NCI-H524 (cell line): Measurements from ENCODE around the gene THOP1.

Experiments
- DNase-seq, 2 experiments: peaks; one replicate each; lab custom pipeline; 2025; lab: John Stamatoyannopoulos, UW

THOP1 gene

DNA sequence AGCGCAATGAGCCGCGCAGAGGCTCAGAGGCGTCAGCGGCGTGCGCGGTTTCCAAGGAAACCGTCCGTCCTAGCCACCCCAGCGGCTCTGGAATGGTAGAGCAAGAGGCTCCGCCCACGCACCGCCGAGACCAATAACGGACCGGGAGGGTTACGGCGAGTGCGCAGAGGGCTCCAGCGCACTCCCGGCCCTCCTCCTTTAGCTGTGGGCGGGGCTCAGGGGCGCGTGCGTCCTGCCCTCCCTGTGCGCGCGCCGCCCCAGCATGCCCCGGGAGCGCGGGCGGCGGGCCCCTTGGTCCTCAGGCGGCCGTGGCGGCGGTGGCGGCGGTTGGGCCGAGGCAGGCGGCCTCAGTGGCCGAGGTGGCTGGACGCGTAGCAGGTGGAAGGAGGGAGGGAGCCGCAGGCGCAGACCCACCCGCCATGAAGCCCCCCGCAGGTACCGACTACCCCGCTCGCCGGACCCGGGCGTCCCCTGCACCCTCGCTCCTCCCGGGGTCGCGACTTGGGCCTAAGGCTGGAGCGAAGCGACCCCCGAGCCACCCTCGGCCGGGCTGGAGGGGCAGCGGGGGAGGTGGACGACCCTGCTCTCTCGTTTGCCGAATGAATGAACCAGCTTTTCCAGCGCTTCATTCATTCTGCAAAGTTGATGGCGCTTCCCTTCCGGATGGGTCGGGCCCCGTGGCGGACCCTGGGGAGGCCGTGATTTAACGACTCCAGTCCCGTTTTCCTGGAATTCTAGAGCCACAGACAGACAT is at the start of gene THOP1:
Gene THOP1 (plus strand): TSS at position 260 of the 754 bp plus-strand sequence. CDS start 160 bp downstream, at position 420.
- DNase-seq: peak; percentile 99

DNA sequence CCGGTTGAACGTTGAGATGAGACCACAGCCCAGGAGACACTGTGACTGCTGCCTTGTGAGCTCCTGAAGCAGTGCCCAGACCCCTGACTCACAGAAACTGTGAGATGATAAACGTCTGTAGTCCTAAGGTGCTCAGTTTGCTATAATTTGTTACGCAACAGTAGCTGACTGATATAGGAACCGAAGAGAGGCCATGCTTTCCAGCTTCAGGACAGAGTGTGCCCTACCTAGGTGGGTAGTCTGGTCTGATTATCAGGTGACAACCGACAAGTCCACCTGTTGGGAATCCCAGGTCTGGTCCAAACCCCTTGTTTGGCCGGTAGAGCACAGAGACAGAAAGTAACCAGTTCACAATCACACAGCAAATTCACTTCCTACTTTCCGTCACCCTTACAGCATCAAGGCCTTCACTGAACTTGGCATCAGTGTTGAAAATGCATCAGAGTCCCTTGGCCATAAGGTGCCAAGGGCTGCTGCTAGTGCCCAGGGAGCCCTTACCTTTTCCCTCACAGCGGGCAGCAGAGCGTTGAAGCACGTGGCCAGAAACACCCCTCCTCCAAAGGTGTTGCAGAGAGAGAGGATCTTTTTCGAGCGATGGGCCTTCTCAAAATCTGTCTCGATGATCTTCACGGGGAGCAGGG is 48.6 kb upstream of the THOP1 start:
- no peak for DNase-seq

DNA sequence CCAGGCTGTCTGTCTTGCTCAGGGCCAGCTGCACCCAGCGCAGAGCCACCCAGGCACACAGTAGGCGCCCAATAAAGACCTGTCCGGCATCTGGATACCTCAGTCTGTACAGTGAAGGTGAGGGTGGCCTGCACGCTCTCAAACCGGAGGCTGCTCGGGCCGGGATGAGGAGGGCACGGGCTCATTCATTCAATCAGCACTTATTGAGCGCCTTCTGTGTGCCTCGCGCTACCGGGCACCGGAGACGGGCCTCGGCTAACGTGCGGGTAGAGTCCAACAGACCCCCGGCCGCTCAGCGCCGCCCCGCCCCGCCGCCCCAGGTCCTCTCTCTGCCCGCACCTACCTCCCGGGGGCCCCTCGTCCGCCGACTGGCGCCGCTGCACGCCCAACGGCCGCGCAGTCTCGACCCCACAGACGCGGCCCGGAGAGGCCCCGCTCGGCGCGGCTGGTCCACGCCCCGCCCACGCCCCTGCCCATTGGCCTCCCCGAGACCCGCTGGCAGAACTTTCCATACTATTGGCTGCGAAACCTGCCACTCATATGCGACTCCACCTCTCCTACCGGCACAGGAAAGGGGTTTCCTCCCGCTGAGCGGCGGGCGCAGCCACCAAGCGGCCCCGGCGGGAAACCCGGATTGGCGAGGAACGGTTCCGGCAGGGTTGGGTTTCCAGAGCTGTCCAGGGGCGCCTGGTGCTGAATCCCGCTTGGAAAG is 45.5 kb upstream of the THOP1 start, which contains the start of gene SLC39A3:
Gene SLC39A3 (minus strand): TSS at position 416 of the 712 bp plus-strand sequence. CDS start 2,760 bp downstream, outside the sequence.
- peak; percentile 97 to 99 for DNase-seq

DNA sequence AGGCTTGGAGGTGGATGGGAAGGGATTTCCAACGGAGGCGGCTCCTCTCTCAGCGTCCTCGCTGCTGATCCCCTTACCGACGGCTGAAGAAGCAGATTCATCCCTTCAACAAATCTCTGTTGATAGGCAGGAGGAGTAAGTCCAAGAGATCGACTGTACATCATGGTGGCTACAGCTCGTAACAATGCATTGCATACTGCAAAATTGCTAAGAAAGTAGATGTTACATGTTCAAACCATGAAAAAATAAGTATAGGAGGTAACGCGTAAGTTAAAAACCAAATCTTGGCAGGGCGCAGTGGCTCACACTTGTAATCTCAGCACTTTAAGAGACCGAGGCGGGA is 45.0 kb upstream of the THOP1 start:
- no peak for DNase-seq

DNA sequence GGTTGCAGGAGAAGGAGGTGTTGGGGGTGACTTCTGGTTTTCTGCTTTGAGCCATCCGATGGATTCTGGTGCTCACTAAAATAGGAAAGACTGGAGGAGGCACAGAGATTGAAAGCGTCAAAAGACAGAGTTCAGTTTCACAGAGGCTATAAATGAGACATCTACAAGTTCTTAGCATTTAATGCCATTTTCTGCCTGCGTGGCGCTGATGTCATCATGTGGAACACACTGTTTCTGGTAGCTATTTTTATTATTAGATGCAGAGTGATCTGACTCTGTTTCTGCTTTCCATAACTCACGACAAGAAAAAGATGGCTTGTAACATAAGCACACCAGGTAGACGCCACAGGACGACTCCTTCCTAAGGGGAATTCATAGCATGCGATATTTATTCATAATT is 42.2 kb upstream of the THOP1 start:
- no peak for DNase-seq

DNA sequence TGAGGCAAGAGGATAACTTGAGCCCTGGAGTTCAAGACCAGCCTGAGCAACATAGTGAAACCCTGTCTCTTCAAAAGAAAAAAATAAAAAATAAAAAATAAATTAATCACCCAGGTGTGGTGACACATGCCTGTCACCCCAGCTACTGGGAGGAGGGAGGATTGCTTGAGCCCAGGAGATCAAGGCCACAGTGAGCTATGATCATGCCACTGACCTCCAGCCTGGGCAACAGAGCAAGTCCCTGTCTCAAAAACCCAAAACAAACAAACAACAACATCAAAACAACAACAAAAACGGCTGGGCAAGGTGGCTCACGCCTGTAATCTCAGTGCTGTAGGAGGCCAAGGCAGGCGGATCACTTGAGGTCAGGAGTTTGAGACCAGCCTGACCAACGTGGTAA is 41.2 kb upstream of the THOP1 start:
- DNase-seq: no peak

DNA sequence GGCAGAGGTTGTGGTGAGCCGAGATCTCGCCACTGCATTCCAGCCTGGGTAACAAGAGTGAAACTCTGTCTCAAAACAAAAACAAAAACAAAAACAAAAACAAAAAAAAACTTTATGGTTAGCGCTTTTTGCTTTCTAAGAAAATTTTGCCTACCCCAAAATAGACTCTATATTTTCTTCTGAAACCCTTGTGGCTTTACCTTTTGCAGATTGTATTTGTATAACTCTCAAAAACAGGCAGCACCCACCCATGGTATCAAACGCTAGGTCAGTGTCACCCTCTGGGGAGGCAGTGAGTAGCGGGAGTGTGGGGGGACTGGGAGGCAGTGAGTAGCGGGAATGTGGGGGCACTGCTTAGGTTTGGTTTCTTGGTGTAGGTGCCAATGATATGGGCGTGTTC is 38.0 kb upstream of the THOP1 start:
- no peak for DNase-seq

DNA sequence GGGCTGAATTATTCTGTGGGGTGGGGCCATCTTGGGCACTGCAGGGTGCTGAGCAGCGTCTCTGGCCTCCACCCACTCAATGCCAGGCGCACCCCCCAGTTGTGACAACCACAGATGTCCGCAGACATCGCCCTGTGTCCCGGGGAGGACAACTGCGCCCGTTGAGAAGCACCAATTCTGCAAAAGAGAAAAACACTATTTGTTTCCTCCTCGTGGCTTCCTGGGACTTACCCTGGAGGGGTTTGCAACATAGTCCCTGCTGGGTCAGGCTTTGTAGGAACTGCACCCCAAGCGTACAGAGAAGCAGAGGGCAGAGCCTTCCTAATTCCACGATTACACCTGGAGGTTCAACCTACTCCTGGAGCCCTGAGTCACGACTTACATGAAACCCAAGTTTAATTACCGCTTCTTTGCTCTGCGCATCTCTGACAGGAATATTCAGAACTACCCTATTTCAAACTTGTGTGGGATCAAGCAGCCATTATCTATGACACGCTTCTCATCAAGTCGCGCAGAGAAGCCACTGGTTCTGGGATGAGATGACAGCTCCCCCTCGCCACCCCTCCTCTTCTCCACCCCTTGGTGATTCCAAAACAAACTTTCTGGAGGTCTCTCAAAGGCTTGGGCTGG is 34.4 kb upstream of the THOP1 start:
- no peak for DNase-seq

DNA sequence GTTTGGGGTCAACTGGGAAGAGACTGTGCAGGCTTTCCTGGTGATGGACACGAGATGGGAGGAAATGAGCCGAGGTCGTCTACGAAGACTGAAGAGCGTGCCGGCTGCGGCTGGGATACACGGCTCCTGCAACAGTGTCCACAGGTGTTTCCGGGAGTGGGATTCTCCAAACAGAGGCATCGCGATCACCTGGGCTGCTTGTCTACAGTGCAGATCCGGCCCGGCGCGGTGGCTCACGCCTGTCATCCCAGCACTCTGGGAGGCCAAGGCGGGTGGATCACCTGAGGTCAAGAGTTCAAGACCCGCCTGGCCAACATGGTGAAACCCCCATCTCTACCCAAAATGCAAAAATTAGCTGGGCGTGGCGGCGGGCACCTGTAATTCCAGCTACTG is 33.9 kb upstream of the THOP1 start:
- no peak for DNase-seq

DNA sequence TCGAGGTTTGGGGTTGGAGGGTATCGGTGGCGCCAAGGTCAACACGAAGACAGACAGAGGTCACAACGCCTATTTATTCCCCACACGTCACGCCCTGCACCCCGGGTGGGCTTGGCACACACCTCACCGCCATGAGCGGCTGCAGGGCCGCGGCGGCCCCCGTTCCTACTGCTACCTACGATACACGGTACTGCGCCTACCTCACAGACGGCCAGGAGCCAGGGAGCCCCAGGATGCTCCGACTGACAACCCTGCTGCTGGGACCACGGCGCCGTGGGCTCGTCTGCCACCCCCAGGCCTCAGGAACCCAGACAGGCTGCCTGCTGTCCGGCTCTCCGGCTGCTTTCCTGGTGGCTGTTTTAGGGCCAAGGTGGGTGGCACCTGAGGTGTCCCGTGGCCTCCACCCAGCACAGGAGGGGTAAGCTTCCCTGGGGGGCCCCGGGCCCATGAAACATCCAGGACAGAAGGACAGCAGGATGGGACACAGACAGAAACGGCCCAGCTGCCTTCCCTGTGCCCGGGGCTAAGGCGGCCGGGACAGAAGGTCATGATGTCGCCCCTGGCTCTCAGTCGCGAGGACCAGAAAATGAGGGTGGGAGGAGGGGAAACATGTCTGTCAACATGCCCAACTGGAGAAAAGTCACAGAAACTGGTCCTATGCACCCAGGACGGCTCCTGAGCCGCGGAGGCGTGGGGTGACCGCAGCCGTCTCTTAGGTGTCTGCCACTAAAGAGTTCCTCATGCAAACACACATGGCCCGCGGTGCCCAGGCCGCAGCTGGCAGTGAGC is 30.4 kb upstream of the THOP1 start:
- no peak for DNase-seq

DNA sequence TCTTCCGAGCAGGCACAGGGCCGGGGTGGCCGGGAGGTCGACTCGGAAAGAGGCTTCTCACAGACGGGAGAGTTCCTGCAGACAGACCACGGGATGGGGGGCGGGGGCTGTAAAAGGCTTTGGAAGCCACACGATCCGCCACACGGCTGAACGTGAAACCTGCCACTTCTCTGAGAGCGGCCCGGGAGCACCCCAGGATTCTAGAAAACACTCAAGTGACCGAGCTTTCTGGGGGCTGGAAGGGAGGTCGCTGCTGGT is 29.9 kb upstream of the THOP1 start:
- DNase-seq: no peak

DNA sequence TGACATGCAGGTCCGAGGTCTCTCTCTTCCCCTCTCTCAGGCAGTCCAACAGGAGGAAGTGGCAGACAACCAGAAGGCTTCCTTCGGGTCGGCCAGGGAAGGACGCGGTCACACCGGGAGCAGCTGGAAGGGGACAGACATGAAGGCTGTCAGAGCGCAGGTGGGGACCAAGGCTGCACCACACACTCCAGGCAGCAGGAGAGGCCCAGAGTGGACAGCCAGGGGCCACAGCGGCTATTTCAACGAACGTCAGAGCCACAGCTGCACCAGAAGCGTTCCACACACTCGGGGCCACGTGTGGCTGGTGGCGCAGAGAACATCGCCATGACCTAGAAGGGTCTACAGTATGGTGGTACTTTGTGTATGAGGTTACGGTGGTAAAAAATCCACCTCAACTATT is 29.5 kb upstream of the THOP1 start:
- DNase-seq: no peak

DNA sequence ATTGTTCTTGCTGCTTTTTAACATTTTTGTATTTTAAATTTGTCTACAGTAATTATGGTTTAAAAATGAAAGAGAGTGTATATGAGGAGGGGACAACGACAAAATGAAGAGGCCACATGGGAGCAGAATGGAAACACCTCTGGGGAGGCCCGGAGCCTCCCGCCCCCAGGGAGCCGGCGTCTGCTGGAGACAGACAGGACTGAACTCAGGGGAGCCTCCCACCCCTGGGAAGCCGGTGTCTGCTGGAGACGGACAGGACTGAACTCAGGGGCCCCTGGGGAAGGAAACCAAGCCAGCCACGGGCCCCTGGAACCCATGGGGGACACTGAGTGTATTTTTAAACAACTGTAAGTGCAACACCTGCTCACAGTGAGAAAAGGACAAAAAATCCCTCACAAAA is 28.8 kb upstream of the THOP1 start:
- DNase-seq: no peak

DNA sequence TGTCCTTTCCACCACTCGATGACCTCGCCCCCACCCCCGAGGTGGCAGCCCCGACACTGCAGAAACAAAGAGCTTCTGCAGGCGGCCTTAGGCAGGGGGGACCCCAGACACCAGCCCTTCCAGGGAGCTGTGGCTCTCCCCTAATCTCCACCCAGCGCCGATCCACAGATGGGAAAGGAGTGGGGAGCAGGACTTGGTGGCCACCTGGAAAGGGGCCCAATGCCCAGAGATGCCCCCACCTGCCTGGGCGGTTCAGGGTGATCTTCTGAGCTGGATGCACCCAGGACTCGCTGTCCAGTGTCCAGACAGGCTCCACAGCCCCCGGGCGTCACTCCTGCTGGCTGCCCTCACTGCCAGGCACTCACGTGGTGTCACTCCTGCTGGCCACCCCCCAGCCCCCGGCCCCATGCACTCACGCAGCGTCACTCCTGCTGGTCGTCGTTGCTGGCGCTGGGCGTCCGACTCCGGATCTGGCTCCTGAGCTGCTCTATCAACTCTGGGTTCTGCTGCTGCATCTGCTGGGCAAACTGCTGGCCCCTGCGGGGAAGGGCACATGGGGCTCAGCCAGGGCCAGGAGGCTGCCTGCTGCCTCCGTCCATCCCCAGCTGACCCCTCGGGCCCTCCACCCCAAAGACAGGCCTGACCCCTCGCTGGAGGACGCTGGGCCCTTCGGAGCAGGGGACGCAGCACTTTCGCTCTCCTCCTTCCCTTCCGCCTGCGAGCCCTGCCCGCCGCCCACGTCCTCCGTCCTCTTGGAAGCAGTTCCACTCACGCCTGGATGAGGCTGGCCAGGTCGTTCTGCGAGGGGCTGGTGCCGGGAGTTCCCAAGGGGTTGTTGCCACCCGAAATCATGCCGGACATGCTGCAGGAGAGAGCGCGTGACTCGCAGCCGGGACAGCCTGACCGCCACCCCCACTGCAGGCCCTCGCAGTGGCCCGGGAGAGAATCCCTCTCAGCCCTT is 28.1 kb upstream of the THOP1 start:
- DNase-seq: no peak

DNA sequence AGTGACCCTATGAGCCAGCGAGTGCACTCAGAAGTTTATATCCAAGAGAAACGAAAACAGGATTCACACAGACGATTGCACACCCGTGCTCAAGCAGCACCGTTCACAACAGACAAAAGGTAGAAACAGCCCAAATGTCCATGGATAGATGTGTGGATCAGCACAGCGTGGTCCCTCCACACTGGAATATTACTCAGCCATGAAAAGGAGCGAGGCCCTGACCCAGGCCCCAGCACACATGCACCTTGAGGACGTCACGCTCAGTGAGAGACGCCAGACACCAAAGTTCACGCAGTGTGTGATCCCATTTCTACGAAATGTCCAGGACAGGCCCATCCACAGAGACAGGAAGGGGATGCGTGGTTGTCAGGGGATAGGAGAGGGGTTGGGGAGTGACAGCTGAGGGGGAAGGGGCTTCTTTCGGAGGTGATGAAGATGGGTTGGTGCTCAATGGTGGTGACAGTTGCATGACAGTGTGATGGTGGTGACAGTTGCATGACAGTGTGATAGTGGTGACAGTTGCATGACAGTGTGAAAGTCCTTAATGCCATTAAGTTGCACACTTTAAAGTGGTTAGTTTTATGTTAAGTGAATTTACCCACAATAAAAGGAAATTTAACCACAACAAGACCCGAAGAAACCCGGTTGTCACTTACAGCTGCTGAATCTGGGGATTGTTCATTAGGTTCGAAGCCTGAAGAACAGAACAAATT is 26.5 kb upstream of the THOP1 start:
- DNase-seq: no peak

DNA sequence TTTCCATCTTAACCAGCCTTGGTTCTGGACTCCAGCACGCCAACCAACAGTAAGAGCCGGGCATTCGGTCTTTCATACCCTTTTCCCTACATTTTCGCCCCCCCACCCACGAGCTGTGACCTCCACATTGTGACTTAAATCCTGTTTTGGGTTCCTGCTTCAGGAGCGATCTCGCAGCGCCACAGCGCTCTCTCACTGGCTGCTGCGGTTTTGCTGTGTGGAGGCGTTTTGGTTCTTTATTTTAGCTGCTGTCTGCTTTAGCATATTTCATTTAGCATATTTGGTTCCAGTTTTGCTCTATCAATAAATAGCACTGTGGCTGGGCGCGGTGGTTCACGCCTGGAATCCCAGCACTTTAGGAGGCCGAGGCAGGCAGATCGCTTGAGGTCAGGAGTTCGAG is 25.9 kb upstream of the THOP1 start:
- DNase-seq: no peak

DNA sequence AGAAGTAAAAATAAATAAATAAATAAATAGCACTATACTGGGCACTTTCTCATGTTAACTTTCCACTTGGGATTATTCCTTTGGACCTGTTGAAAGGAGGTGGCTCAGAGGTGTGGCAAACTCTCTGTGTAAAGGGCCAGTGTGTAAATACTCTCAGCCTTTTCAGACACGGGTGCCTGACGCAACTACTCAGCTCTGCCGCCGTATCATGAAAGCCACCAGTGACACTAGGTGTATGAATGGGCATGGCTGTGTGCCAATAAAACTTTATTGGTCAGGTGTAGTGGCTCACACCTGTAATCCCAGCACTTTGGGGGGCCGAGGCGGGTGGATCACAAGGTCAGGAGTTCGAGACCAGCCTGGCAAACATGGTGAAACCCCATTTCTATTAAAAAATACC is 25.3 kb upstream of the THOP1 start:
- no peak for DNase-seq

DNA sequence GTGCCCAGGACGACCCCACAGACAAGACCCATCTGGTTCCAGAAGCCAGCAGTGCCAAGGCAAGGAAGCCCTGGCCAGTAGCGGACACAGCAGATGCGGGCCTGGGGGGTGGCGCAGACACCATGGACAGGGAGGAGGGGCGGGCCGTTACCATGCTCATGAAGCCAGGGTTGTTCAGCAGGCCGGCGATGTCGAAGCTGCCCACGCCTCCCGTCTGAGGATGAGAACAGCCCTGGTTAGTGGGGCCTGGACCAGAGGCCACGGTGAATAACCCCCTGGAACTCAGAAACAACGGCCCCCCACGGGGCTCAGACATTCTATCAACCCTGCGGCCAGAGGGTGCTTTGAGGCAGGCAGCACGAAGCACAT is 24.0 kb upstream of the THOP1 start:
- no peak for DNase-seq

DNA sequence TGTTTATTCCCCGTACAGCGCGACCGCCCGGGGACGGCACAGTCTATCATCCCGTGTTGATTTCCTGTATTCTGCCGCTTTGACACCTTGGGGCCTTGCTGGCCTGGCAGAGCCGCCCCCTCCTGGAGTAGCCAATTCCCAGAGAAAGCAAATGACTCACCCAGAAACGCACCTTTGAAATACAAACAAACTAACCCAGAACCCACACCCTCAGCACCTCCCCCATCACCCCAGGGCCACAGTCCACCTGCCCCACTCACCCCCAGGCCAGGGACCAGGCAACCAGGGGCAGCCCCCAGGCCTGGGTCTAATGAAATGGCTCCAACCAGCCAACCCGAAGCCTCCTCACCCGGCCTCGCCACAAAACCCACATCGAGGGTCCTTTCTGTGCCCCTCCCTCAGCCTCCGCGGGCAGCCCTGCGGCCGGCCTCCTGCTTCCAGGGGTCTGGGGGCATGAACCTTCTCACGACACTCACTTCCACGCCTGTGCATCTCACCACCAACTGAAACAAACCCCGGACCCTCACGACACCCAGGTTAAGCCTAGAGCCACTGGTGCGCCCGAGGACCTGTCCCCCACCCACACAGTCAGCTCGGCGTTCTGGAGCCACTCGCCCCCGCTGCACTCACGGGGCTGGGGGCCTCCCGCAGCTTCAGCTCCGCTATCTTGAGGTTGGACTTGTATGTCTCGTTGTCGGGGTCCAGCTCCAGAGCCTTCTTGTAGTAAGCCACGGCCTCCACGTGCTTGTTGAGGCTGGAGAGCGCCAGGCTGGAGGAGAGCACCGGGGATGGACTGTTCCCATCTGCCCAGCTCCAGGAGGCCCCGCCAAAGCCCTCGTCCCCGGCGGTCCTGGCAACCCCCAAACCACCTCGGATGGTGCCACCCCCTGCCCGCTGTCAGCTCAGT is 23.2 kb upstream of the THOP1 start:
- no peak for DNase-seq
